ENCODE measurements around the gene LBX2. TPM values are rescaled to one million over a fixed set of nuclear protein-coding genes. Genes with fewer than 3 reads are reported as not detected.

The LBX2 gene
- total and polyA plus RNA-seq, 9 donors, result 0.33 to 3.0 (median 0.80) TPM

GRCh38 chr2:74457129-74457548, 42.3 kb downstream of the LBX2 start:
- peaks cover 16% of the 10 kb centered on the region for H3K36me3 ChIP-seq (ENCODE audit: control insufficient read depth, insufficient read depth, low read length)
- H3K27me3 ChIP-seq (ENCODE audit: control insufficient read depth, insufficient read depth, low read length), result no peaks in the 10 kb centered on the region
- H3K27ac ChIP-seq (ENCODE audit: low read length), result peak overlapping the region; percentile 100
- H3K4me3 ChIP-seq (ENCODE audit: low read length), result peak overlapping the region; percentile 83
- DNase-seq, result no peak
- WGBS (ENCODE audit: insufficient coverage), result under 1% methylated on average over 25 of the region's 27 CpGs
- H3K4me1 ChIP-seq (ENCODE audit: control insufficient read depth, insufficient read depth, low read length), result peaks cover 29% of the 10 kb centered on the region
- no peaks in the 10 kb centered on the region for H3K9me3 ChIP-seq (replicated peaks; ENCODE audit: control insufficient read depth, low read depth, low read length)

DNA sequence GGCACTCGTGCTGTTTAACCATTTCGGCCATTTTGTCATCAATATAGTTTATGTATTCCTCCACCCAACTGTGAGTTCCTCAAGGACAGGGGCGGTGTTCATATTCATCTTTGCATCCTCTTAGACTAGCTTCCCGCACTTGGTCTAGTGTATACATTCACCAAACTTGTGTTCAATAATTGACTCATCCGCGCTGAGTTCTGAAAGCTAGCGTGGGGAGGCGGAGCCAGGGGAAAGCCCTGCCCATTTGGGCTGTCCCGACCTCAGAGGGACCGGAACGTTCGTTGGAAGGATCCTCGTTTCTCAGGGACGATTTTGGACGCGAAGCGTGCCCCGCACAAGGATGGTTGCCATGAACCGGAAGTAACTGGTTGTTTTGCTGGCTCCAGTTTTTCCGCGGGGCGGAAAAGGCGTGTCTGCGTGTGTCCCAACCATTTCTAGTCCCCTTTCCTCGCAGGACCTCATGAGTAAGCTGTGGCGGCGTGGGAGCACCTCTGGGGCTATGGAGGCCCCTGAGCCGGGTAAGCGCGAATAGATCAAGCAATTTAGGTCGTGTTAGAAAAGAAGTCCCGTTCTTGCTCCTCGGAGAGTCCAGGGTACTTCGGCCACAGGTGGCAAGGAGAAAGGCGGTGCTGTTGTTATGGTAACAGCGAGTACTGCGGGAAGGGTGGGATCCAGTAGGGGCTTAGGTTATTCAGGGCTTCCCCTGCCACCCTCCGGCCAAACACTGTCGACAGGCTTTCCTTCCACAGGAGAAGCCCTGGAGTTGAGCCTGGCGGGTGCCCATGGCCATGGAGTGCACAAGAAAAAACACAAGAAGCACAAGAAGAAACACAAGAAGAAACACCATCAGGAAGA, 44.5 kb downstream of the LBX2 start, which contains the start of gene INO80B:
TSS of gene INO80B (plus strand) at position 434 of the 858 bp plus-strand sequence. CDS start at position 464, 30 bp downstream.
- H3K4me3 ChIP-seq (ENCODE audit: low read length), result peak within 1 kb of the TSS; percentile 84
- H3K4me1 ChIP-seq (ENCODE audit: control insufficient read depth, insufficient read depth, low read length), result peaks cover 29% of the 10 kb centered on the region
- WGBS (ENCODE audit: insufficient coverage), result under 1% methylated on average over 32 of the region's 40 CpGs
- no peaks in the 10 kb centered on the region for H3K36me3 ChIP-seq (ENCODE audit: control insufficient read depth, insufficient read depth, low read length)
- no peaks in the 10 kb centered on the region for H3K9me3 ChIP-seq (replicated peaks; ENCODE audit: control insufficient read depth, low read depth, low read length)
- H3K27ac ChIP-seq (ENCODE audit: low read length), result peak within 1 kb of the TSS; percentile 62
- no peaks in the 10 kb centered on the region for H3K27me3 ChIP-seq (ENCODE audit: control insufficient read depth, insufficient read depth, low read length)
- peak; percentile 99 for DNase-seq

DNA sequence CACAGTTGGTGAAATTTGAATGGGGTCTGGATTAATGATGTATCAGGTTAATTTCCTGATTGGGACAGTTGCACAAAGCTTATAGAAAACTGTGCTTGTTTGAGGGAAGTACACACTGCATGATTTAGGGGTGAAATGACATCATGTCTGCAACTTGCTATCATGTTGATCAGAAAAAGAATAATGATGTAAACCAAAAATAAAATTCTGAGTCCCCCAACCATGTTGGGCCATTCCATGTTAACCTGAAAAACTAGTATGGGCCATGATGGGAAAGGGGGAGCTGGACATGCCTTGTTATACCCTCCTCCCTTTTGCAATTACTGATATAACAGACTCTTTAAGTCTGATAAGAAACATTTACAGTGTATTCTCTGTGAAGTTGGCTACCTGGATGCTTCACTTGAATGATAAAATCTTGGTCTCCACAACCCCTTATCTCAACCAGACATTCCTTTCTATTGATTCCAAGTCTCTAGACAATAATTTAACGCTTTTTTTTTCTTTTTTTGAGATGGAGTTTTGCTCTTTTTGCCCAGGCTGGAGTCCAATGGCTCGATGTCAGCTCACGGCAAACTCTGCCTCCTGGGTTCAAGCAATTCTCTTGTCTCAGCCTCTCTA, 48.7 kb downstream of the LBX2 start:
- no peak for DNase-seq
- no CpG with 5 or more reads among the region's 3 CpGs for WGBS (ENCODE audit: insufficient coverage)
- Histone ChIP-seq H3K4me3 (ENCODE audit: low read length) (no peak overlapping the region), H3K27me3 (ENCODE audit: control insufficient read depth, insufficient read depth, low read length) (peaks cover 2% of the 10 kb centered on the region), H3K4me1 (ENCODE audit: control insufficient read depth, insufficient read depth, low read length) (peaks cover 7% of the 10 kb centered on the region), H3K9me3 (replicated peaks; ENCODE audit: control insufficient read depth, low read depth, low read length) (no peaks in the 10 kb centered on the region), H3K27ac (ENCODE audit: low read length) (no peak overlapping the region), H3K36me3 (ENCODE audit: control insufficient read depth, insufficient read depth, low read length) (no peaks in the 10 kb centered on the region)

- 100% methylated on average over 1 of the region's 2 CpGs for WGBS (ENCODE audit: insufficient coverage)
- H3K27ac ChIP-seq (ENCODE audit: low read length), result no peak overlapping the region
- peaks cover 2% of the 10 kb centered on the region for H3K27me3 ChIP-seq (ENCODE audit: control insufficient read depth, insufficient read depth, low read length)
- DNase-seq, result no peak
- H3K4me3 ChIP-seq (ENCODE audit: low read length), result no peak overlapping the region
- H3K36me3 ChIP-seq (ENCODE audit: control insufficient read depth, insufficient read depth, low read length), result no peaks in the 10 kb centered on the region
- peaks cover 6% of the 10 kb centered on the region for H3K4me1 ChIP-seq (ENCODE audit: control insufficient read depth, insufficient read depth, low read length)
- no peaks in the 10 kb centered on the region for H3K9me3 ChIP-seq (replicated peaks; ENCODE audit: control insufficient read depth, low read depth, low read length)
Observed at GRCh38 chr2:74448771-74449170, 50.6 kb downstream of the LBX2 start.

Other genes starting within 250 kb of the LBX2 start
- 2.2 TPM for gene SLC4A5, start 156.2 kb downstream of the LBX2 start, total RNA-seq
- 1 to 10 TPM; 1.2 to 2.2 (median 1.6) TPM for gene SLC4A5, start 156.2 kb downstream of the LBX2 start, polyA plus RNA-seq (ENCODE audit: insufficient read depth in 1 of 8, insufficient read length in 8 of 8, low replicate concordance in 1 of 8)
- 56.6 TPM for gene DCTN1, start 119.3 kb downstream of the LBX2 start, total RNA-seq
- gene DCTN1, start 119.3 kb downstream of the LBX2 start, polyA plus RNA-seq (ENCODE audit: insufficient read depth in 1 of 8, insufficient read length in 8 of 8, low replicate concordance in 1 of 8), result 100 to 1,000 TPM in 7 of 8 donors, 10 to 100 TPM in 1; 96.4 to 129 (median 108) TPM
- gene C2orf81, start 78.0 kb downstream of the LBX2 start, total RNA-seq, result 1.4 TPM
- 1 to 10 TPM; 2.2 to 3.6 (median 2.7) TPM for gene C2orf81, start 78.0 kb downstream of the LBX2 start, polyA plus RNA-seq (ENCODE audit: insufficient read depth in 1 of 8, insufficient read length in 8 of 8, low replicate concordance in 1 of 8)
- 7.5 TPM for gene WDR54, start 77.9 kb downstream of the LBX2 start, total RNA-seq
- 10 to 100 TPM in 7 of 8 donors, 1 to 10 TPM in 1; 8.8 to 15.8 (median 12.0) TPM for gene WDR54, start 77.9 kb downstream of the LBX2 start, polyA plus RNA-seq (ENCODE audit: insufficient read depth in 1 of 8, insufficient read length in 8 of 8, low replicate concordance in 1 of 8)
- 46.1 TPM for gene RTKN, start 57.7 kb downstream of the LBX2 start, total RNA-seq
- gene RTKN, start 57.7 kb downstream of the LBX2 start, polyA plus RNA-seq (ENCODE audit: insufficient read depth in 1 of 8, insufficient read length in 8 of 8, low replicate concordance in 1 of 8), result 10 to 100 TPM; 35.4 to 58.5 (median 49.4) TPM
- gene INO80B, start 44.5 kb downstream of the LBX2 start, total RNA-seq, result 21.1 TPM
- 10 to 100 TPM; 15.9 to 26.5 (median 21.5) TPM for gene INO80B, start 44.5 kb downstream of the LBX2 start, polyA plus RNA-seq (ENCODE audit: insufficient read depth in 1 of 8, insufficient read length in 8 of 8, low replicate concordance in 1 of 8)
- gene WBP1, start 41.2 kb downstream of the LBX2 start, total RNA-seq, result 44.3 TPM
- gene WBP1, start 41.2 kb downstream of the LBX2 start, polyA plus RNA-seq (ENCODE audit: insufficient read depth in 1 of 8, insufficient read length in 8 of 8, low replicate concordance in 1 of 8), result 10 to 100 TPM; 56.0 to 74.9 (median 66.8) TPM
- gene MOGS, start 34.2 kb downstream of the LBX2 start, total RNA-seq, result 32.0 TPM
- gene MOGS, start 34.2 kb downstream of the LBX2 start, polyA plus RNA-seq (ENCODE audit: insufficient read depth in 1 of 8, insufficient read length in 8 of 8, low replicate concordance in 1 of 8), result 10 to 100 TPM; 33.8 to 41.3 (median 36.8) TPM
- 81.1 TPM for gene MRPL53, start 26.9 kb downstream of the LBX2 start, total RNA-seq
- 10 to 100 TPM; 52.5 to 87.9 (median 78.8) TPM for gene MRPL53, start 26.9 kb downstream of the LBX2 start, polyA plus RNA-seq (ENCODE audit: insufficient read depth in 1 of 8, insufficient read length in 8 of 8, low replicate concordance in 1 of 8)
- gene CCDC142, start 16.6 kb downstream of the LBX2 start, total RNA-seq, result 12.3 TPM
- gene CCDC142, start 16.6 kb downstream of the LBX2 start, polyA plus RNA-seq (ENCODE audit: insufficient read depth in 1 of 8, insufficient read length in 8 of 8, low replicate concordance in 1 of 8), result 10 to 100 TPM in 1 of 8 donors, 1 to 10 TPM in 7; 7.0 to 10.2 (median 8.3) TPM
- 12.2 TPM for gene TTC31, start 16.5 kb downstream of the LBX2 start, total RNA-seq
- 10 to 100 TPM; 17.5 to 25.7 (median 19.9) TPM for gene TTC31, start 16.5 kb downstream of the LBX2 start, polyA plus RNA-seq (ENCODE audit: insufficient read depth in 1 of 8, insufficient read length in 8 of 8, low replicate concordance in 1 of 8)
- 11.4 TPM for gene PCGF1, start 8.1 kb upstream of the LBX2 start, total RNA-seq
- 10 to 100 TPM; 11.6 to 16.3 (median 13.2) TPM for gene PCGF1, start 8.1 kb upstream of the LBX2 start, polyA plus RNA-seq (ENCODE audit: insufficient read depth in 1 of 8, insufficient read length in 8 of 8, low replicate concordance in 1 of 8)
- gene TLX2, start 14.8 kb upstream of the LBX2 start, total RNA-seq, result not detected
- under 1 TPM in 1 of 8 donors, not detected in 7; 0.14 TPM for gene TLX2, start 14.8 kb upstream of the LBX2 start, polyA plus RNA-seq (ENCODE audit: insufficient read depth in 1 of 8, insufficient read length in 8 of 8, low replicate concordance in 1 of 8)
- 0.04 TPM for gene DQX1, start 26.6 kb upstream of the LBX2 start, total RNA-seq
- 1 to 10 TPM in 1 of 8 donors, under 1 TPM in 6, not detected in 1; 0.11 to 1.3 (median 0.21) TPM for gene DQX1, start 26.6 kb upstream of the LBX2 start, polyA plus RNA-seq (ENCODE audit: insufficient read depth in 1 of 8, insufficient read length in 8 of 8, low replicate concordance in 1 of 8)
- 58.5 TPM for gene AUP1, start 30.1 kb upstream of the LBX2 start, total RNA-seq
- 10 to 100 TPM; 59.5 to 84.9 (median 66.6) TPM for gene AUP1, start 30.1 kb upstream of the LBX2 start, polyA plus RNA-seq (ENCODE audit: insufficient read depth in 1 of 8, insufficient read length in 8 of 8, low replicate concordance in 1 of 8)
- gene HTRA2, start 30.3 kb upstream of the LBX2 start, total RNA-seq, result 33.0 TPM
- 10 to 100 TPM; 26.1 to 32.6 (median 28.8) TPM for gene HTRA2, start 30.3 kb upstream of the LBX2 start, polyA plus RNA-seq (ENCODE audit: insufficient read depth in 1 of 8, insufficient read length in 8 of 8, low replicate concordance in 1 of 8)
- gene LOXL3, start 54.3 kb upstream of the LBX2 start, total RNA-seq, result 6.1 TPM
- gene LOXL3, start 54.3 kb upstream of the LBX2 start, polyA plus RNA-seq (ENCODE audit: insufficient read depth in 1 of 8, insufficient read length in 8 of 8, low replicate concordance in 1 of 8), result 10 to 100 TPM in 1 of 8 donors, 1 to 10 TPM in 7; 6.2 to 10.8 (median 7.1) TPM
- gene DOK1, start 55.1 kb upstream of the LBX2 start, total RNA-seq, result 6.4 TPM
- 1 to 10 TPM; 6.6 to 8.7 (median 7.0) TPM for gene DOK1, start 55.1 kb upstream of the LBX2 start, polyA plus RNA-seq (ENCODE audit: insufficient read depth in 1 of 8, insufficient read length in 8 of 8, low replicate concordance in 1 of 8)
- 0.18 TPM for gene M1AP, start 148.7 kb upstream of the LBX2 start, total RNA-seq
- gene M1AP, start 148.7 kb upstream of the LBX2 start, polyA plus RNA-seq (ENCODE audit: insufficient read depth in 1 of 8, insufficient read length in 8 of 8, low replicate concordance in 1 of 8), result under 1 TPM in 6 of 8 donors, not detected in 2; 0.06 to 0.34 (median 0.14) TPM
- gene SEMA4F, start 154.6 kb upstream of the LBX2 start, total RNA-seq, result 2.8 TPM
- 1 to 10 TPM; 2.1 to 4.6 (median 3.6) TPM for gene SEMA4F, start 154.6 kb upstream of the LBX2 start, polyA plus RNA-seq (ENCODE audit: insufficient read depth in 1 of 8, insufficient read length in 8 of 8, low replicate concordance in 1 of 8)

All from muscle of leg (tissue), 11 donors.